SIG-M5 treated with dmso at 0.1 percent for 504 hours (cell line): ENCODE measurements around the gene ZNF177.

Experiments used
- DNase-seq: peaks from one replicate; lab custom pipeline; 2025; ENCODE audit not compliant: unreplicated experiment; lab: John Stamatoyannopoulos, UW

ZNF177 gene

GRCh38 chr19:9427941-9428340, 65.1 kb downstream of the ZNF177 start:
- no peak for DNase-seq

- DNase-seq = no peak
These were observed 67.6 kb downstream of the ZNF177 start for GRCh38 chr19:9430444-9430843.

DNA sequence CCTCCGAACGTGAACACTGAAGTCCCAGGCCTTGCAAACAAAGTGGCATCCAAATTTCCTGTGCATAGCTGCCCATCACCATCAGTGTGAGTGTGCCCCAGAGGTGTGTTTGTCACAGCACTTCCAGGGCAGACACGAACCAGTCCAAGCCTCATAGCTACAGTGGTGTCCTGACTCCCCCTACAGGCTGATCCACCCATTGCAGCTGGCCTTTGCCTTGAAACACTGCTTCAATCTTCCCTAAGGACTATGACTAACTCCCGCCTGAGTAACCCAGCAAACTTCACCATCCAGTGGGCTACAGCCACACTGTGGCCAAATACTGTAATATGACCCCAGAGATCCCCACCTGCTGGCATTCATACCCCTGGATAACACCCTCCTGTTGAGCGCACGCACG, 68.7 kb downstream of the ZNF177 start:
- no peak for DNase-seq
